GM13976 (cell line): ENCODE measurements around the gene CLASP1.
"Not testable (repeated sequence)": the region's sequence is repeated elsewhere in the genome, so short reads cannot be mapped to it uniquely, and the experiment has no call there.

Experiments used
- DNase-seq: peaks from one replicate; pipeline ENCODE4 v3.0.0; 2012; ENCODE audit warnings: low spot score
- CTCF ChIP-seq: IDR thresholded peaks from 2 replicates; pipeline ENCODE4 v1.5.1; 2012; ENCODE audit warnings: borderline replicate concordance, mild to moderate bottlenecking; ENCODE audit not compliant: insufficient read depth; ENCODE audit errors: extremely low read depth, missing control alignments, control extremely low read depth
- in situ Hi-C: fragments of 300-500 bp; cut with MboI; formaldehyde crosslinking; loops from one replicate; pipeline ENCODE4 v1.12.0; 2022; ENCODE audit warnings: low sequenced_read_pairs, mixed read lengths, inconsistent platforms; ENCODE audit not compliant: unreplicated experiment

Gene CLASP1

DNA sequence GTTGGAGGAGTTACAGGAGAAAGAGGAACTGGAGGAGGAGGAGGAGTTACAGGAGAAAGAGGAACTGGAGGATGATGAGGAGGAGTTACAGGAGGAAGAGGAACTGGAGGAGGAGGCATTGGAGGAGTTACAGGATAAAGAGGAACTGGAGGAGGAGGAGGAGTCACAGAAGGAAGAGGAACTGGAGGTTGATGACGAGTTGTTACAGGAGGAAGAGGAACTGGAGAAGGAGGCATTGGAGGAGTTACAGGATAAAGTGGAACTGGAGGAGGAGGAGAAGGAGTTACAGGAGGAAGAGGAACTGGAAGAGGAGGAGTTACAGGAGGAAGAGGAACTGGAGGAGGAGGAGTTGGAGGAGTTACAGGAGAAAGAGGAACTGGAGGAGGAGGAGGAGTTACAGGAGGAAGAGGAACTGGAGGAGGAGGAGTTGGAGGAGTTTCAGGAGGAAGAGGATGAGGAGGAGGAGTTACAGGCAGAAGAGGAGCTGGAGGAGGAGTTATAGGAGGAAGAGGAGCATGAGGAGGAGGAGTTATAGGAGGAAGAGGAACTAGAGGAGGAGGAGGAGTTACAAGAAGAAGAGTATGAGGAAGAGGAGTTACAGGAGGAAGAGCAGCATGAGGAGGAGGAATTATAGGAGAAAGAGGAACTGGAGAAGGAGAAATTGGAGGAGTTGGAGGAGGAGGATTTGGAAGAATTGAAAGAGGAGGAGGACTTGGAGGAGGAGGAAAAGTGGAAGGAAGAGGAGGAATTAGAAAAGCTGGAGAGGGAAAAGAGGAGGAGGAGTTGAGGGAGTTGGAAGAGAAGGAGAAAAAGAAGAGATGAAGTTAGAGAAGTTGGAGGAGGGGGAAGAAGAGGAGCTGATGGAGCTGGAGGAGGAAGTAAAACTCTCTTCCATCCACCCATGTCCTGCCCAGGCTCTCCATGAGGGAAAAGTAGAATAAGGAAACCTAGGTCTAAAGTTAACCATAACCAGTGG, 37.2 kb downstream of the CLASP1 start:
- in situ Hi-C loops, result no loop called here
- no peak for TF ChIP-seq CTCF
- DNase-seq, result no peak

DNA sequence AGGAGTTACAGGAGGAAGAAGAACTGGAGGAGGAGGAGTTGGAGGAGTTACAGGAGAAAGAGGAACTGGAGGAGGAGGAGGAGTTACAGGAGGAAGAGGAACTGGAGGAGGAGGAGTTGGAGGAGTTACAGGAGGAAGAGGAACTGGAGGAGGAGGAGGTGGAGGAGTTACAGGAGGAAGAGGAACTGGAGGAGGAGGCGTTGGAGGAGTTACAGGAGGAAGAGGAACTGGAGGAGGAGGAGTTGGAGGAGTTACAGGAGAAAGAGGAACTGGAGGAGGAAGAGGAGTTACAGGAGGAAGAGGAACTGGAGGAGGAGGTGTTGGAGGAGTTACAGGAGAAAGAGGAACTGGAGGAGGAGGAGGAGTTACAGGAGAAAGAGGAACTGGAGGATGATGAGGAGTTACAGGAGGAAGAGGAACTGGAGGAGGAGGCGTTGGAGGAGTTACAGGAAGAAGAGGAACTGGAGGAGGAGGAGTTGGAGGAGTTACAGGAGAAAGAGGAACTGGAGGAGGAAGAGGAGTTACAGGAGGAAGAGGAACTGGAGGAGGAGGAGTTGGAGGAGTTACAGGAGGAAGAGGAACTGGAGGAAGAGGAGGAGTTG, 38.1 kb downstream of the CLASP1 start:
- DNase-seq, in situ Hi-C loops: not testable (repeated sequence)

DNA sequence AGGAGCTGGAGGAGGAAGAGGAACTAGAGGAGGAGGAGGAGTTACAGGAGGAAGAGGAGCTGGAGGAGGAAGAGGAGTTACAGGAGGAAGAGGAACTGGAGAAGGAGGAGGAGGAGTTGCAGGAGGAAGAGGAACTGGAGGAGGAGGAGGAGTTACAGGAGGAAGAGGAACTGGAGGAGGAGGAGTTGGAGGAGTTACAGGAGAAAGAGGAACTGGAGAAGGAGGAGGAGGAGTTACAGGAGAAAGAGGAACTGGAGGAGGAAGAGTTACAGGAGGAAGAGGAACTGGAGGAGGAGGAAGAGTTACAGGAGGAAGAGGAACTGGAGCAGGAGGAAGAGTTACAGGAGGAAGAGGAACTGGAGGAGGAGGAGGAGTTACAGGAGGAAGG, 38.8 kb downstream of the CLASP1 start:
- DNase-seq, in situ Hi-C loops: not testable (repeated sequence)

DNA sequence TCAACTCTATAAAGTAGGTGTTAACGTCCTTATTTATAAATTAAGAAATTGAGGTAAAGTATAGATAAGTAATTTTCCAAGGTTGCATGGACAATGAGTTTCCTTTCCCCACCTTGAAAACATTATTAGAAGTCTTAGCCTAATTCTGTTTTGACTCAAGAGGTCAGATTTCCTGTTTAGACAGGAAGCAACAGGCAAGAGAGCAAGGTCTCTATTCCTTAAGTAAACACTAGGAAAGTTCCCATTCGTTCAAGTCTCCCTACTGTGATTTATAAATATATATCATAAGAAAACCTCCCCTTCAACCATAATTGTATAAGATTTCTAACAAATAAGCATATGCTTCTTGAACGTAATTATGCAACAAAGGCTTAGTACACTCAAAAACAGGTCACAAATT, 40.3 kb downstream of the CLASP1 start:
- no peak for TF ChIP-seq CTCF
- in situ Hi-C loops, result no loop called here
- DNase-seq, result no peak

GRCh38 chr2:121608367-121608766, 40.9 kb downstream of the CLASP1 start:
- in situ Hi-C loops, result no loop called here
- DNase-seq, result no peak

DNA sequence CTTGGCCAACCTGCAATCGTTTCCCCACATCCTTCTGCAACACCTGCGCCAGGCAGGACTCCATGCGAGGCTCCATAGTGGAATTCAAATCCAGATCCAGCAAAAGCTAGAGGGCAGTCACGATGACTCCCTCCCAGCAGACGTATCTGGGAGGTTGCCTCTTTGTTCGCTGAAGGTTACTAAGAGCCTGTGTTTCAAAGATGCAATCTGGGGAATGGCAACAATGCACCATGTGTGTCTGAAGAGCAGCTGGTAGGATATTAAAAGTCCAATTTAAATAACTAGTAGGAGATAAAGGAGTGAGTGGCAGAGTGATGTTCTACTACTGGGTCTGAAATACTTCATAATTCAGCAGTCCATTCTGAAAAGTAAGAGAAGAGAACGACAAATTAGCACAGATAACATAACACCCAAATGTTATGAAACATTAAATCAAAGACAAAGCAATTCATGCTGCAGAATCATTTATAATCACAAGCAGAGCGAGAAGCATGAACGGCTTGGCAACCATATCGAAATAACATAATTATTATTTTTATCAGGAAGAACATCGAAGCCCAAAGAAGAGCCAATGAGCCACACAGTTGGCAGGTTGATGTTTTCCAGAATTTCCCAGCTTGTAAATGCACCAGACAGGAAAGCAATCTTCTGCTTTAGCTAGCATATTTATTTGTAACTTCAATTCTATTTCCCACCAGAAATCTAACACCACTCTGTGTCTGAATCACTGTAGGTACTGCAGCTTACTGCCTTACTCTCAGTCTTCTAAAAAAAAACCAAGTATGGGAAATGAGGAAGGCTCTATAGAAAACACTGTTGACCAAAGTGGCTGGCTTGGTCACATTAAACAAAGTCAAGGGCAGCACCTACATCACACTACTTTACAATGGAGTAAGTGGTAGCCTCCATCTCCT, 43.2 kb downstream of the CLASP1 start:
- in situ Hi-C loops, result no loop called here
- DNase-seq, result no peak
- TF ChIP-seq CTCF, result no peak

More at GRCh38 chr2:121608367-121608766, 40.9 kb downstream of the CLASP1 start:
- TF ChIP-seq CTCF, result no peak

- no peak for TF ChIP-seq CTCF
- no peak for DNase-seq
- in situ Hi-C loops, result no loop called here
Measured at GRCh38 chr2:121603185-121603584, 46.1 kb downstream of the CLASP1 start.
